ENCODE measurements around the gene SNRPD2.
A peak's percentile ranks its signal among the peaks of the same experiment; 100 is the strongest.
"Not testable (repeated sequence)": the region's sequence is repeated elsewhere in the genome, so short reads cannot be mapped to it uniquely, and the experiment has no call there.

SNRPD2 gene

DNA sequence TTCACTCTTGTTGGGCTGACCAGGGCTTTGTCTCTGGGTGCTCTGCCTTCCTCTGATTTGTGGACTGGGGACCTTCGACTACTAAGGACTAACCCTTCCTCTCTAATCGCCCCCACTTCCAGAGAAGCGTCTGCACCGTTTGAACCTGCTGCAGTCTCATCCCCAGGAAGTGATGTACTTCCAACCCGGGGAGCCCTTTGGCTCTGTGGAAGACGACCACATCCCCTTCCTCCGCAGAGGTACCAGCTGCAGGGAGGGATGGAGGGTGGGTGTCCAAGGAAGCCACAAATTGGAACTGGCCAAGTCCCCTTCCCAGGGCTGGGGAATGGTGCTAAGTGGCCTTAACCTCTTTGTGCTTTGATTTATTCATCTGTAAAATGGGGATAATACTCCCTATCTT is 9.9 kb upstream of the SNRPD2 start:
- no peak for DNase-seq (ENCODE audit: low read depth)

DNA sequence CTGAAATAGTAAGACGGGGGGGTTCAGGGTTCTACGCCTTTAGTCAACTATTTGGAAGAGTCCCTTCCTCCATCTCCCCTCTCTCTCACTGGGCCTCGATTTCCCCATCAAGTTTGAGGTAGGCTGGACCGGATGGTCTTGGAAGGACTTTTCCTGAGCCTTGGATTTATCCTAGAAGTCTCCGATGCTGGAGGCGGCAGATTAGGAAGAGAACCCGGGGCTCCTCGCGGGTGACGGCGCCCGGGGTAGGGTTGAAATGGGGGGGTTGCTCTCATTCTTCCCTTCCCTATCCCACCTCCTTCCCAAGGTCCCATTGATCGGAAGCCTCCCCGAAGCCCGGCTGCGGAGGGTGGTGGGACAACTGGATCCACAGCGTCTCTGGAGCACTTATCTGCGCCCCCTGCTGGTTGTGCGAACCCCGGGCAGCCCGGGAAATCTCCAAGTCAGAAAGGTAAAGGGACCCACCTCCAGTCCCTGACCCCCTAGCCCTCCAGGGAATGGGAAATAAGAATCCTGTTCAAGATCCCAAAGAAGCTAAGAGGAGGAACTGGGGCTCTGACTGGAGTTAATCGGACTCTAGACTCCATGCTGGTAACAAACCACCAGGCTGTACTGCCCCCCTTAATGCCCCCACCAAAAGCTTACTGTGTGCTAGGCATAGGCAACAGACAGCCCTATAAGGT is 1.5 kb upstream of the SNRPD2 start:
- no peak for DNase-seq (ENCODE audit: low read depth)

DNA sequence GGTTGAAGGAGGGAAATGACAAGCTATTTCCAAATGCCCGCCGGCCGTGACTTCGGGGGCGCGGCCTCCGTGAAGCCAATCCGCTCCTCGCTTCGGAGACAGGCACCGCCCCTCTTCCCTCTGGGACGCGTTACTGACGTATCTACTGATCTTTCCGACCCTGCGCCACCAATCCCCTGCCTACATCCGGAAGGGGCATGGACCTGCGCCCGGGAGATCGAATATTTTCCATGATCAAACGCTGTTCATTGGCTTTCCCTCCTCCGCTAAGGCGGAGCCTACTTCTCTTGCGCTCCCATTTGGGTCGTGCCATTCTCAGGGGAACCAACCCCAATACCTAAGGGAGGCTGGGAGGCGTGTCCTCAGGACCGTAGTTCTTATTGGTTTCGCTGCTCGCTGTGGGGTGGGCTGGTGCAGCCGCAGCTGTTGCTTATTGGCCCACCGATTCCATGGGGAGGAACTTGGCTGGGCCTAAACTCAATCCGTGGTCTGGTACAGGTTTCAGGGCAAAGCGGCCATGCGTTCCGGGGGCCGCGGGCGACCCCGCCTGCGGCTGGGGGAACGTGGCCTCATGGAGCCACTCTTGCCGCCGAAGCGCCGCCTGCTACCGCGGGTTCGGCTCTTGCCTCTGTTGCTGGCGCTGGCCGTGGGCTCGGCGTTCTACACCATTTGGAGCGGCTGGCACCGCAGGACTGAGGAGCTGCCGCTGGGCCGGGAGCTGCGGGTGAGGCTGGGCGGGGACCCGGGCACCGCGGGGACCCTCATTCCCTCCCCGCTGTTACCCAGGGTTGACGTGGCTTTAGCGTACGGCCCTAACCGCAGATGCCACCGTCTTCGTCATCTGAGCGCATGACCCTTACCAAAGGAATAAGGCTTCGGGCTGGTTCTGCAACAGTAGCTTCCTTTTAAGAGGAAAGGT is 693 bp upstream of the SNRPD2 start, which contains the start of gene QPCTL:
Gene QPCTL, plus strand, starts transcription at position 480 of the 919 bp plus-strand sequence. Its CDS starts 38 bp downstream, at position 518.
- peak; percentile 98 for DNase-seq (ENCODE audit: low read depth)

DNA sequence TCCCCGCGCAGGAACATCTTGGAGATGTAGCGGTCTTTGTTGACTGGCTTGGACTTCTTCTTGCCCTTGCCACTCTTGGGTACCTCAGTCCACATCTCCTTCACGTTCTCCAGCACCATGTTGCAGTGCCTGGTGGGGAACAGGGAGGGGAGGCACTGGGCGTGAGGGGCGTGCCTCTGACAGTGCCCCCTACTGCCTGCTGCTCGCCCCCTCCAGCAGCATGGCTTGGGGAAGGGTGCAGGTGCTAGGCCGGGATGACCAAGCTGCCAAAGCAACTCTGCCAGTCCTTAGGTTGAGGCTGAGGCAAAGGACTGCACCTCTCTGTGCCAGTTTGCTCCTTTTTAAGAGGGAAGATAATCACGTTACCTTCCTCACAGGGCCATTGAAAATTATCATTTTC is 4.2 kb downstream of the SNRPD2 start:
- DNase-seq (ENCODE audit: low read depth), result no peak

DNA sequence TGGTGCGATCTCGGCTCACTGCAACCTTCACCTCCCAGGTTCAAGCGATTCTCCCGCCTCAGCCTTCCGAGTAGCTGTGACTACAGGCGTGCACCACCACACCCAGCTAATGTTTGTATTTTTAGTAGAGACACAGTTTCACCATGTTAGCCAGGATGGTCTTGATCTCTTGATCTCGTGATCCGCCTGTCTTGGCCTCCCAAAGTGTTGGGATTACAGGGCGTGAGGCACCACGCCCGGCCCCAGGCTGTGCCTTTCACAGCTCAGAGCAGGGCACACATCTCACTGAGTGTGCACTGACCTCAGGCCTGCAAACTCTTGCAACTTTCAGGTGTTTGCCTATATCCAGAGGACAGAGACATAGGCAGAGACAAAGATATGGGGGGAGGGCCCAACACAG is 6.7 kb downstream of the SNRPD2 start:
- not testable (repeated sequence) for DNase-seq (ENCODE audit: low read depth)

DNA sequence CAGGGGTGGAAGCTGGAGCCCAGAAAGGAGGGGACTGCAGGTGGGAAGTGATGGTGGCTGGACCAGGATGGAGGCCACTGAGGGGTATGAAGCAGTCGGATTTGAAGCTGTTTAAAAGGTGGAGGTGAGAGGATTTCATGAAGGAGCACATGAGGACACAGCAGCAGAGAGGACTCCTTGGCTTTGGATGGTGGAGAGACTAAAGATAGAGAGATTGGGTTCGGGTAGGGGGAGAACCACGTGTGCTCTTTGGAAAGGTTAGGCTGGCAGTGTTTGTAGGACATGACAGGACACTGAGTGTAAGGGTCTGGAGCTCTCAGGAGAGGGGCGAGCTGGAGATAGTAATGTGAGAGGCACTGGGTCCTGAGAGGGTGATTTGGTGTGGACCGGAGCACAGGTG is 8.8 kb downstream of the SNRPD2 start:
- DNase-seq (ENCODE audit: low read depth), result no peak

DNA sequence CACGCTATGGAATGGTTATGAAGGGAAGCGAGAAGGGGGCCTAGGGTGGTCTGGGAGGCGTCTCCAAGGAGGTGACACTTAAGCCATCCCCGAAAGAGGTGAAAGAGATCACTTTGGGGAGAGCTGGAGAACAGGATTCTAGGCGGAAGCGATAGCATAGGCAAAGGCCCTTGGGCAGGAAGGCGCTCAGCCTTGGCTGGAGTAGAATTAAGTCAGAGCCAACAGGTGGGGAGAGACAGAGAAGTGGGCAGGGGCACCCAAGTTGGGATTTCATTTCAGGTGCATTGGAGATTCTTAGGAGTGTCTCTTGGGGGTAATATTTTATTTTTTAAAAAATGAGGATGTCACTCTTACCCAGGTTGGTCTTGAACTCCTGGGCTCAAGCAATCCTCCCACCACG is 9.6 kb downstream of the SNRPD2 start:
- DNase-seq (ENCODE audit: low read depth), result no peak

DNA sequence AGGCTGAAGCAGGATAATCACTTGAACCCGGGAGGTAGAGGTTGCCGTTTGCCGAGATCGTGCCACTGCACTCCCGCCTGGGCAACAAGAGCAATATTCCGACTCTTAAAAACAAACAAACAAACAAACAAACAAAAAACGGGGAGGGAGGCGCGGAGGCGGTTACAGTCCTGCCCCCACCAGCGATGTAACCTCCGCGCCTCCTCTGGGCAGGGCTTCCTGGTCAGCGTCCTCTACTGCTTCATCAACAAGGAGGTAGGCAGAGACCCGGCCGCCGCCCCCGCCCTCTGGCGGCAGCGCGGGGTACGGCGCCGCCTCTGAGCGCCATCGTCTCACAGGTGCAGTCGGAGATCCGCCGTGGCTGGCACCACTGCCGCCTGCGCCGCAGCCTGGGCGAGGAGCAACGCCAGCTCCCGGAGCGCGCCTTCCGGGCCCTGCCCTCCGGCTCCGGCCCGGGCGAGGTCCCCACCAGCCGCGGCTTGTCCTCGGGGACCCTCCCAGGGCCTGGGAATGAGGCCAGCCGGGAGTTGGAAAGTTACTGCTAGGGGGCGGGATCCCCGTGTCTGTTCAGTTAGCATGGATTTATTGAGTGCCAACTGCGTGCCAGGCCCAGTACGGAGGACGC is 10.2 kb downstream of the SNRPD2 start:
- peak; percentile 49 for DNase-seq (ENCODE audit: low read depth)

DNA sequence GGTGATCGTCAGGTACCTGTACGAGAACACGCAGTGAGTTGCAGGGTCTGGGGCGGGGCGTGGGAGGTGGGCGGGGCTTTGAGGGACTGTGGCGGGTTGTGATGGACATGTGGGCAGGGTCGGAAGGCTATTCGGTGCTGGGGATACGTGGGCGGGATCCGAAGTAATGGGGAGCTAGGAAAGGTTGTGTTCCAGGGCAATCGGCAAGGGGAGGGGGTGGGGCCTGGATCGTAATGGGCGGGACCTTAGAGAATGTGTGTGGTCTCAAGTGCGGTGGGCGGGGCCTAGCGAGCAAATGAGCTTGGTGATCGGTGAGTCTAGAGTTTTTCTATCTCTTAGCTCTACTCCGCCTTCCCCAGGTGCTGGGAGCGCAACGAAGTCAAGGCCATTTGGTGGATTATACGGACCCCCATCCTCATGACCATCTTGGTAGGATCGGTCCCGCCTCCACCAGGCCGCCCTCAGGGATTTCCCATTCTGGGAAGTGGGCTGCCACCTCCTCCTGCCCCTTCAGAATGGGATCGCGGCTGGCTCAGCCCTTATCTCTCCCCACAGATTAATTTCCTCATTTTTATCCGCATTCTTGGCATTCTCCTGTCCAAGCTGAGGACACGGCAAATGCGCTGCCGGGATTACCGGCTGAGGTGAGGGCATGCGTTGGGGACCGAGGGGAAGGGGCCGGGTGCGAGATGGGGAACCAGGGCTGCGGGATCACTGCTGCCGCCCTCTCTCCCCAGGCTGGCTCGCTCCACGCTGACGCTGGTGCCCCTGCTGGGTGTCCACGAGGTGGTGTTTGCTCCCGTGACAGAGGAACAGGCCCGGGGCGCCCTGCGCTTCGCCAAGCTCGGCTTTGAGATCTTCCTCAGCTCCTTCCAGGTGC is 14.2 kb downstream of the SNRPD2 start:
- peak; percentile 62 for DNase-seq (ENCODE audit: low read depth)

DNA sequence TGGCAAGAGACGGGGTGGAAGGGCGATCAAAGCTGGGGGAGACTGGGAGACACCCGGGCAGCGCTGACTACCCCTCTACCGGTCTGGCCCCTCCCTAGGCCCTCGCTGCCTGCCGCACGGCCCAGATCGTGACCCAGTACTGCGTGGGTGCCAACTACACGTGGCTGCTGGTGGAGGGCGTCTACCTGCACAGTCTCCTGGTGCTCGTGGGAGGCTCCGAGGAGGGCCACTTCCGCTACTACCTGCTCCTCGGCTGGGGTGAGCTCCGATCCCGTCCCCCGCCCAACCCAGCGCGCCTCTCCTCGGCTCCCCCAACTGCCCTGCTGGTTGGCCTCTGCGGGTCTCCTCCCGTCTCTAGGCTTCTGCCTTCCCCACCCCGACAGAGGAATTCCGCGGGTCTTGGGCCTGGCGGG is 14.9 kb downstream of the SNRPD2 start:
- DNase-seq (ENCODE audit: low read depth), result no peak

DNA sequence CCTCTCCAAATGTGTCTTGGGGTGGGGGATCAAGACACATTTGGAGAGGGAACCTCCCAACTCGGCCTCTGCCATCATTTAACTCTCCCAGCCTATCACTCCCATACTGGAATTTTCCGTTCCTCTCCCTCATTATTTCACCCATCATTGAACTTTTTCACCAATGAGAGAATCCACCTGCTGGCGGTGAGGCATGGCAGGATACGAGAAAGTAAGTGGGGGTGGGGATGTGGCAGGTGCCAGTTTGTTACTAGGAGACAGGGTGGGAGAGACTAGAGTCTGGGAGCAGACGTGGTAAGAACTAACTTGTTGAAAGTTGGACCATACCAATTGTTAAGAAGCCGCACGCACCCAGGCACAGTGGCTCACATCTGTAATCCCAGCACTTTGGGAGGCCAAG is 16.8 kb downstream of the SNRPD2 start:
- DNase-seq (ENCODE audit: low read depth), result no peak

DNA sequence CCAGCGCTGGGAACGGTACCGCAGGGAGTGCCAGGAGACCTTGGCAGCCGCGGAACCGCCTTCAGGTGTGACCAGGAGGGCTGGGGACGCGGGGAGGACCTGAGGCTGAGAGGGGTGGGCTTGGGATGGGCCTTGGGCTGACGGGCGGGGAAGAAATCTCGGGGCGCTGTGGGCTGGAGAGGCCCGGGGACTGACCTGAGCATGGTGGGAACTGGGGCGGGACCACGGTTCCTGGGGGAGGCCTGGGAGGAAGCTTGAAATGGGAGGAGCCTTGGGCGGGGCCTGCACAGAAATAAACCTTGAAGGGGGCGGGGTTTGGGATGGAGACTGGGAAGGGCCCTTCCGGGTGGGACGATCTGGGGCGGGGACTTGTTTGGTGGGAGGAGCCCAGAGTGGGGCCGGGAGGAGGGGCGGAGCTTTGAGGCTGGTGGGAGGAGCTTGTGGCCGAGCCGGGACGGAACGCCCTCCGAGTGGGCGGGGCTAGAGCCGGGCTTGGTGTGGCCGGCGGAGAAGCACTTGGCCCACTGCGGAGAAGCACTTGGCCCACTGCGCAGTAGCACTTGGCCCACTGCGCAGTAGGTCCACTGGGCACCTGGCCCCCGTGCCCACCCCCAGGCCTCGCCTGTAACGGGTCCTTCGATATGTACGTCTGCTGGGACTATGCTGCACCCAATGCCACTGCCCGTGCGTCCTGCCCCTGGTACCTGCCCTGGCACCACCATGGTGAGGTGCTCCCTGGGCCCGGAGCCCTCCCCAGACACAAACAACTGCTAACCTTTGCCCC is 20.9 kb downstream of the SNRPD2 start:
- peak; percentile 57 for DNase-seq (ENCODE audit: low read depth)

DNA sequence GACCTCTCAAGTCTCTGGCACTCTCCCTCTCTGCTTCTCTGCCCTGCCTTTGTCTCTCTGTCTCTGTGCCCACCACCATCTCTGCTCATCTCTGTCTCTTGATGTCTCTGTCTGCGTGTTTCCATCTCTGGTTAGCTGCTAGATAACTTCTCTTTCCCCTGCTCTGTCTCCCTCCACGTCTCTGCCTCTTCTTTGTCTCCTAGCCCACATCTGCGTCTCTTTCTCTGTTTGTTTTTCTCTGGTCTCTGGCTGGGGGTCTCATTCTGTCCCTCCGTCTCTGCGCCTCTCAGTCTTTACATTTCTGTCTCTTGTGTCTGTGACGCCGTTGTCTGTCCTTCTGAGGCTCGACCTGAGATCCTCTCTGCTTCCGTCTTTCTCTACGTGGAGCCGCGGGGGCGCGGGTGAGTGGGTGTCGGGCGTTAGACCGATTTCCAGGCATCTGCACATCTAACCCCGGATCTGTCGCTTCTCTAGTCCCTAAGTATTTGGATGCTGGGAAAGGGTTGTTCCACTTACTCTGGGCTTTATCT is 23.3 kb downstream of the SNRPD2 start:
- no peak for DNase-seq (ENCODE audit: low read depth)

DNA sequence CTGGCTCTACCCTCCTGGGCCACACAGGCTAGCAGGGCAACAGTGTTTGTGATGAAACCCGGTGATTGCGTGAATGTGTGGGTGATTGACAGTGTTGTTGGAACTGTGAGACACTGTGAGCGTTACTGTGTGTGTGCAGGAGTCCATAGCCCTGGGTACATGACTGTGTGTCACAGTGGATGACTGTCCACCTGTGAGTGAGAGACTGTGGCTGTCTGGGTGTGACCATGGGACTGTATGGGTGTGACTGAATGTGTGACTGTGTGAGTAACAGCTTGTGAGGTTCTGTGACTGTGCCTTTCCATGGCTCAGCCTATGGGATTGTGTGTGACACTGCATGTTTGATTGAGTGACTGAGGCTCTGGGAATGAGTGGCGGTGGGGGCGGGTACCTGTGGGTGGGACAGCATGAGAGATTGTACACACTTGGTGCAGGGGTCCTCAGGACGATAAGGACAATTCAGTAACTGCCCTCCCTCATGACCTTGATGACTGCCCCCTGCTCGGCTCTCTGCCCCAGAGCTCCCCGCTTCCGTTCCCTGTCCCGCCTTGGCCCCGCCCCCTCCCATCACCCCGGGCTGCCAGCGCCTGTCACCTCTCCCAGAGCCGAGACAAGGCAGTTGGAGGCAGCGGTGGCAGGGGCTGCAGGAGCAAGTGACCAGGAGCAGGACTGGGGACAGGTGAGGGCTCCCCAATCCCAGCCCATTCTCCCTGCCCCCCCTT is 24.0 kb downstream of the SNRPD2 start, which contains the start of gene GIPR:
Gene GIPR, plus strand, starts transcription at position 602 of the 722 bp plus-strand sequence. CDS start 1,300 bp downstream, outside the sequence.
- DNase-seq (ENCODE audit: low read depth), result no peak

DNA sequence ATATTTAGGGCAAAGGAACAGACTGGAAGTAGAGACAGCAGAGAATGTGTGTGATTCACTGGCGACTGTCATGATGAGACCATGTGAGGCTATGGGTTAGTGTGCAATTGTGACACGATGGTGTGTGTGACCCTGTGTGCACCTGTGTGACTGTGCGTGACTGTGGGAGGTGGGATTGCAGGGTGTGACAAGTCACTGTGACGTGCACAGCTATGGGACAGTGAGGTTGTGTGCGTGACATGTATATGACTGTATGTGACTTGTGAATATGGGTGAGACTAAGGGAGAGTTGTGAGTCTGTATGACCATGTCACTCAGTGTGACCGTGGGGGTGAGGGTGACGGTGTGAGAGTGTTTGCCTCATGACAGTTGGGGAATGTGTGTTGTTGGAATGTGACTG is 27.2 kb downstream of the SNRPD2 start:
- no peak for DNase-seq (ENCODE audit: low read depth)

DNA sequence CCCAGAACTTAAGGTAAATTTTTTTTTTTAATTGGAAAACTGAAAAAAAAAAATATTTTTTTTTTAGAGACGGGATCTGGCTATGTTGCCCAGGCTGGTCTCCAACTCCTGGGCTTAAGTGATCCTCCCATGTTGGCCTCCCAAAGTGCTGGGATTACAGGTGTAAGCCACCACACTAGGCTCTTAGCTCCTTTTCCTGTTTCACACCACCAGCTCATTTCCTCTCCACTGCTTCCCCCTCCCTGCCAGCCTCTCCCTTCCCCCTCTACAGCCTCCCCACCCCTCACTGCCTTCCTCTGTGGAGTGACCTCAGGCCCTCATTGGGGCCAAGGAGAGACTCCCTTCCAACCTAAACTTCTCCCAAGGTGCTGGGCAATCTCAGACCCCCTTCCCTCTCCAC is 28.0 kb downstream of the SNRPD2 start:
- DNase-seq (ENCODE audit: low read depth), result no peak

DNA sequence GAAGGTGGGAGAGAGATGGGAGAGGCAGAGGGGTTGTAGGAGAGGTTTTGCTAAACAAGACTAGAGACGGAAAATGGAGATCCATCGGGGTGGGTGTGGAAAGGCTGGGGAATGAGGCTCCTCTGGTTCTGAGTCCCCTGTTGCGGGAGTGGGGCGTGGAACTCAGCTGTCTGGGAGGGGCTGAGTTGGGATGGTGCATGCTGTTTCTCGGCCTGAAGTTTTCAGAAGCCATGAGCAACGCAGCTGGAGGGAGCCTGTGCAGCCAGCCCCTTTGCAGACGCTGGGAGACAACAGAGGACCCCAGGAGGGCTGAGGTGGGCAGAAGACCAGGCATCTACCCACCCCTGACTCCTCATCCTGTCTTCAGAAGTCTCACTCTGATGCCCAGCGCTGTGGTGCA is 31.1 kb downstream of the SNRPD2 start:
- no peak for DNase-seq (ENCODE audit: low read depth)

DNA sequence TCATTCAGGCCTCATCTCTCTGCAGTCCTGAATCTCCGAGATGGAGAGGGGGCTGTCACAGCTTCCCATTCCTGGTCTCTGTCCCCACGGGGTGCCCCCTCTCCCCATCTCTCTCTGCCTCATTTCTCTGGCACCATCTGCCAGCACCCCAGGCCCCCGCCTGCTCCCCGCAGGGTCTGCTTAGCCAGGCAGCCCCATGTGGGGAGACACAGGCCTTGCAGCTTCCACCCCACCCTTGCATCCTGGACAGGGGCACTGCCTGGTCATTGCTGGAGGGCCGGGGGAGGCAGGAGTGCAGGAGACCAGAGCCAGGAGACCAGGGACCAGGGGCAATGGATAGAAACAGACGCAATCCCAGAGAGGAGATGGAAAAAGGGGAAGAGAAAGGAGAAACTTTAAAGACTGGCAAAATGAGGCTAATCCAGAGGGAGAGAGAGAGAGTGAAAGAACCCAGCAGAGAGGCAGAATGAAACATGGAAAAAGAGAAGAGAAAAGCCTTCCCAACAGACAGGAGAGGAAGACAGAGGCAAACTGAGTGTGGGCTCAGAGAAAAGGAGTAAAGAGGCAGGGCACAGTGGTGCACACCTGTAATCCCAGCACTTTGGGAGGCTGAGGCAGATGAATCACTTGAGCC is 32.5 kb downstream of the SNRPD2 start:
- DNase-seq (ENCODE audit: low read depth), result no peak

DNA sequence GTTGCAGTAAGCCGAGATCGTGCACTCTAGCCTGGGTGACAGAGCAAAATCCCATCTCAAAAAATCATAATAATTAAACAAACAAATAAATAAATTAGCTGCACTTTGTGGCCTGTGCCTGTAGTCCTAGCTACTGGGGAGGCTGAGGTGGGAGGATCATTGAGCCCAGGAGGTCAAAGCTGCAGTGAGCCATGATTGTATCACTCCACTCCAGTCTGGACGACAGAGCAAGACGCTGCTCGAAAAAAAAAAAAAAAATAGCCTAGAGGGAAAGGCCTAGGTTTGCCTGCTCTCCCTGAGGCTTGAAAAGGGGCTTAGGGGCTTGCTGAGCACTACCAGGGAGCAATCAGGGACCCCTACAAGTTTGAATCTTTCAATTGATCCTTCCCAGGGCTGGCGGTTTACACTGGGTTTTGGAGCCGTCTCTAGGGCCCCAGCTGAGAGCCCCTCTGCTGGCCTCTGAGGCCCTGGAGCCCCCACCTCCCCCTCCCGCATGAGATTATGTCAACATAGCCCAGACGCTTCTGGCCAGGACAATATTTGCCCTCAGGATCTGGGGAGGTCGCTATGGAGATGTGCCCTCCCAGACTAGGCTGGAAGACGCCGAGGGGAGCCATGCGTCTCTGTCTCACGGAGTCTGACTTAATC is 34.1 kb downstream of the SNRPD2 start:
- no peak for DNase-seq (ENCODE audit: low read depth)
